GM12878 (cell line): ENCODE data around the gene DTNBP1. TPM values are rescaled to one million over a fixed set of nuclear protein-coding genes. Genes with fewer than 3 reads are reported as not detected.
A peak's percentile ranks its signal among the peaks of the same experiment; 100 is the strongest.

ENCODE experiments used
- E2F4 ChIP-seq: IDR thresholded peaks from 2 replicates; pipeline ENCODE4 v1.6.1; 2012; ENCODE audit warnings: low read depth, low read length, improper control_type of control experiment
- JUND ChIP-seq: IDR thresholded peaks from 2 replicates; pipeline ENCODE4 v1.6.1; 2012; ENCODE audit warnings: low read depth, mild to moderate bottlenecking, low read length, improper control_type of control experiment, moderate library complexity
- MYB ChIP-seq: fragments of 150-350 bp; IDR thresholded peaks from 2 replicates; pipeline ENCODE4 v1.6.1; 2014; ENCODE audit warnings: mild to moderate bottlenecking, low read depth, low read length, borderline replicate concordance
- RB1 ChIP-seq: fragments of 450-650 bp; formaldehyde crosslinking; IDR thresholded peaks from 2 replicates; pipeline ENCODE4 v1.6.1; 2017; ENCODE audit warnings: mild to moderate bottlenecking, borderline replicate concordance
- RELA ChIP-seq: fragments of 450-650 bp; IDR thresholded peaks from 2 replicates; pipeline ENCODE4 v1.8.0; 2014; ENCODE audit warnings: borderline replicate concordance; ENCODE audit not compliant: partially characterized antibody
- RELB ChIP-seq: fragments of 450-650 bp; IDR thresholded peaks from 2 replicates; pipeline ENCODE4 v1.6.1; 2017; ENCODE audit warnings: low read depth, mild to moderate bottlenecking, moderate library complexity
- SKIL ChIP-seq: fragments of 450-650 bp; IDR thresholded peaks from 2 replicates; pipeline ENCODE4 v1.6.1; 2017; ENCODE audit warnings: mild to moderate bottlenecking, low read depth, inconsistent platforms; ENCODE audit not compliant: poor library complexity, severe bottlenecking
- SMAD5 ChIP-seq: IDR thresholded peaks from 2 replicates; pipeline ENCODE4 v1.6.1; 2016; ENCODE audit warnings: antibody characterized with exemption, low read depth
- SMC3 ChIP-seq: IDR thresholded peaks from 2 replicates; pipeline ENCODE4 v1.6.1; 2011; ENCODE audit warnings: low read length, improper control_type of control experiment, borderline replicate concordance
- SP1 ChIP-seq: IDR thresholded peaks from one replicate; pipeline ENCODE4 v1.6.1; 2011; ENCODE audit warnings: low read depth, low read length
- SUZ12 ChIP-seq: fragments of 200-600 bp; sonication (generic); IDR thresholded peaks from one replicate; pipeline ENCODE4 v1.6.1; 2018; ENCODE audit warnings: antibody characterized with exemption, mild to moderate bottlenecking; ENCODE audit not compliant: unreplicated experiment
- ZBTB4 ChIP-seq: fragments of 450-650 bp; formaldehyde crosslinking; IDR thresholded peaks from 2 replicates; pipeline ENCODE4 v1.4.0; 2022; ENCODE audit warnings: mild to moderate bottlenecking, moderate library complexity
- ZNF207 ChIP-seq: fragments of 450-650 bp; IDR thresholded peaks from 2 replicates; pipeline ENCODE4 v1.6.1; 2014; ENCODE audit warnings: antibody characterized with exemption, mild to moderate bottlenecking, borderline replicate concordance
- ZNF592 ChIP-seq: fragments of 450-650 bp; IDR thresholded peaks from 2 replicates; pipeline ENCODE4 v1.6.1; 2017; ENCODE audit warnings: mild to moderate bottlenecking, moderate library complexity
- polyA plus RNA-seq, 11 experiments: library from polyadenylated mRNA; depleted of rRNA in 4 of 11; unstranded in 6 of 11; stranded (reverse) in 5 of 11; fragments of >200 nt; fragmentation: Nextera tagmentation in 4 of 11; fragmentation: Illumina TruSeq in 1 of 11; extraction: Ambion mirVana in 4 of 11; extraction: Trizol in 1 of 11; gene quantifications; 1 replicate in 1 of 11; 2 replicates in 10 of 11; pipeline versions ENCODE4 v1.2.1 to v1.2.3, GENCODE V29; 2011 to 2016; ENCODE audit warnings: inconsistent platforms in 2 of 11, missing spikeins in 2 of 11, low read depth in 1 of 11
- total RNA-seq, 4 experiments: library from RNA; depleted of rRNA in 3 of 4; stranded (reverse); fragments of >200 nt in 3 of 4; fragmentation: Illumina TruSeq in 1 of 4; extraction: Trizol in 1 of 4; gene quantifications; 2 replicates each; pipeline versions ENCODE4 v1.2.1 to v1.2.3, GENCODE V29; 2013 to 2021

The DTNBP1 gene
- total and polyA plus RNA-seq, 10 of the 15 experiments (the other 5 are each of a cell fraction or from before 2014, with no cell fraction given), result 7.1 to 40.3 (median 20.1) TPM

GRCh38 chr6:15658181-15658744 is 4.6 kb downstream of the DTNBP1 start (continued):
- TF ChIP-seq ZBTB4 (CRISPR knock-in tag), result no peak
- no peak for TF ChIP-seq RB1
- no peak for TF ChIP-seq ZNF592
- no peak for TF ChIP-seq SUZ12
- TF ChIP-seq RELA, result no peak
- TF ChIP-seq MYB, result no peak
- TF ChIP-seq SP1, result no peak
- TF ChIP-seq ZNF207, result no peak
- TF ChIP-seq RELB, result peak; percentile 60; the same call in 1 of the 2 replicates
- TF ChIP-seq JUND, result no peak
- TF ChIP-seq SMAD5, result no peak
- TF ChIP-seq E2F4, result no peak
- no peak for TF ChIP-seq SMC3
- TF ChIP-seq SKIL, result no peak
